ENCODE data around the gene PAH.

Gene PAH

GRCh38 chr12:102917026-102917787 is at the start of gene PAH:
TSS of gene PAH (minus strand) at chr12:102917244. CDS start at chr12:102917130, 114 bp downstream.
- in situ Hi-C loops (cut with MboI; ENCODE audit: low sequenced_read_pairs), result no loop called here

GRCh38 chr12:102966200-102966863 is 49.3 kb upstream of the PAH start:
- in situ Hi-C loops (cut with MboI; ENCODE audit: low sequenced_read_pairs), result no loop called here

- in situ Hi-C loops (cut with MboI; ENCODE audit: low sequenced_read_pairs), result no loop called here
These were observed 48.5 kb upstream of the PAH start for GRCh38 chr12:102965281-102966155.

GRCh38 chr12:102964872-102965271 is 47.8 kb upstream of the PAH start:
- in situ Hi-C loops (cut with MboI; ENCODE audit: low sequenced_read_pairs), result no loop called here

GRCh38 chr12:102963796-102964195 is 46.8 kb upstream of the PAH start:
- in situ Hi-C loops (cut with MboI; ENCODE audit: low sequenced_read_pairs), result no loop called here

- in situ Hi-C loops (cut with MboI; ENCODE audit: low sequenced_read_pairs), result no loop called here
These were observed 45.9 kb upstream of the PAH start for GRCh38 chr12:102962986-102963385.

GRCh38 chr12:102962532-102962931 is 45.5 kb upstream of the PAH start:
- in situ Hi-C loops (cut with MboI; ENCODE audit: low sequenced_read_pairs), result no loop called here

GRCh38 chr12:102961466-102961855 is 44.4 kb upstream of the PAH start:
- in situ Hi-C loops (cut with MboI; ENCODE audit: low sequenced_read_pairs), result no loop called here

- in situ Hi-C loops (cut with MboI; ENCODE audit: low sequenced_read_pairs), result no loop called here
These were observed 43.9 kb upstream of the PAH start for GRCh38 chr12:102960766-102961465.

GRCh38 chr12:102959391-102959790 is 42.3 kb upstream of the PAH start:
- in situ Hi-C loops (cut with MboI; ENCODE audit: low sequenced_read_pairs), result no loop called here

GRCh38 chr12:102958830-102959176 is 41.8 kb upstream of the PAH start:
- in situ Hi-C loops (cut with MboI; ENCODE audit: low sequenced_read_pairs), result no loop called here

GRCh38 chr12:102958073-102958829 is 41.2 kb upstream of the PAH start:
- in situ Hi-C loops (cut with MboI; ENCODE audit: low sequenced_read_pairs), result no loop called here

GRCh38 chr12:102957339-102958050 is 40.5 kb upstream of the PAH start, which contains the start of gene ASCL1:
TSS of gene ASCL1 (plus strand) at chr12:102957674. CDS start at chr12:102958245, 571 bp downstream.
- in situ Hi-C loops (cut with MboI; ENCODE audit: low sequenced_read_pairs), result no loop called here

GRCh38 chr12:102956738-102957327 is 39.8 kb upstream of the PAH start:
- in situ Hi-C loops (cut with MboI; ENCODE audit: low sequenced_read_pairs), result no loop called here

GRCh38 chr12:102955926-102956737 is 39.1 kb upstream of the PAH start:
- in situ Hi-C loops (cut with MboI; ENCODE audit: low sequenced_read_pairs), result no loop called here

GRCh38 chr12:102954134-102954533 is 37.1 kb upstream of the PAH start:
- in situ Hi-C loops (cut with MboI; ENCODE audit: low sequenced_read_pairs), result no loop called here

GRCh38 chr12:102953221-102953620 is 36.2 kb upstream of the PAH start:
- in situ Hi-C loops (cut with MboI; ENCODE audit: low sequenced_read_pairs), result no loop called here

- in situ Hi-C loops (cut with MboI; ENCODE audit: low sequenced_read_pairs), result no loop called here
These were observed 34.8 kb upstream of the PAH start for GRCh38 chr12:102951841-102952240.
